Measurements from ENCODE around the gene CDH1.
A peak's percentile ranks its signal among the peaks of the same experiment; 100 is the strongest.
"Not testable (repeated sequence)": the region's sequence is repeated elsewhere in the genome, so short reads cannot be mapped to it uniquely, and the experiment has no call there.

CDH1 gene

GRCh38 chr16:68737046-68737729 lies at the start of gene CDH1:
TSS of gene CDH1 (plus strand) at chr16:68737292. CDS start at chr16:68737416, 124 bp downstream.
- DNase-seq, result peak; percentile 82

- DNase-seq, result no peak
Measured at GRCh38 chr16:68689921-68690320, 47.2 kb upstream of the CDH1 start.

- DNase-seq, result no peak
Measured at GRCh38 chr16:68695575-68695974, 41.5 kb upstream of the CDH1 start.

GRCh38 chr16:68696514-68696913 lies 40.6 kb upstream of the CDH1 start:
- peak; percentile 40 for DNase-seq

GRCh38 chr16:68698091-68698490 lies 39.0 kb upstream of the CDH1 start:
- no peak for DNase-seq

GRCh38 chr16:68700120-68700519 lies 37.0 kb upstream of the CDH1 start:
- DNase-seq, result no peak

- no peak for DNase-seq
Measured at GRCh38 chr16:68700831-68701230, 36.3 kb upstream of the CDH1 start.

- DNase-seq, result peak; percentile 79
Measured at GRCh38 chr16:68704232-68704867, 32.7 kb upstream of the CDH1 start.

- peak; percentile 27 for DNase-seq
Measured at GRCh38 chr16:68707340-68708152, 29.5 kb upstream of the CDH1 start.

GRCh38 chr16:68710211-68710610 lies 26.9 kb upstream of the CDH1 start:
- no peak for DNase-seq

- no peak for DNase-seq
Measured at GRCh38 chr16:68711421-68712139, 25.5 kb upstream of the CDH1 start.

- no peak for DNase-seq
Measured at GRCh38 chr16:68713361-68713760, 23.7 kb upstream of the CDH1 start.

GRCh38 chr16:68715471-68715870 lies 21.6 kb upstream of the CDH1 start:
- no peak for DNase-seq

GRCh38 chr16:68716516-68716915 lies 20.6 kb upstream of the CDH1 start:
- DNase-seq, result not testable (repeated sequence)

- DNase-seq, result no peak
Measured at GRCh38 chr16:68717684-68718083, 19.4 kb upstream of the CDH1 start.

- no peak for DNase-seq
Measured at GRCh38 chr16:68718590-68718989, 18.5 kb upstream of the CDH1 start.

GRCh38 chr16:68719993-68720489 lies 17.1 kb upstream of the CDH1 start:
- no peak for DNase-seq

GRCh38 chr16:68722119-68723024 lies 14.7 kb upstream of the CDH1 start:
- DNase-seq, result no peak

- DNase-seq, result no peak
Measured at GRCh38 chr16:68724797-68725196, 12.3 kb upstream of the CDH1 start.

- no peak for DNase-seq
Measured at GRCh38 chr16:68728523-68728922, 8.6 kb upstream of the CDH1 start.

- DNase-seq, result no peak
Measured at GRCh38 chr16:68731637-68732036, 5.5 kb upstream of the CDH1 start.

Data from NCI-H1436 (cell line).